ENCODE data around the gene CEP120. TPM values are rescaled to one million over a fixed set of nuclear protein-coding genes. Genes with fewer than 3 reads are reported as not detected.

The CEP120 gene
- total RNA-seq, 1 donor from 2014 or later: 36.5 TPM

DNA sequence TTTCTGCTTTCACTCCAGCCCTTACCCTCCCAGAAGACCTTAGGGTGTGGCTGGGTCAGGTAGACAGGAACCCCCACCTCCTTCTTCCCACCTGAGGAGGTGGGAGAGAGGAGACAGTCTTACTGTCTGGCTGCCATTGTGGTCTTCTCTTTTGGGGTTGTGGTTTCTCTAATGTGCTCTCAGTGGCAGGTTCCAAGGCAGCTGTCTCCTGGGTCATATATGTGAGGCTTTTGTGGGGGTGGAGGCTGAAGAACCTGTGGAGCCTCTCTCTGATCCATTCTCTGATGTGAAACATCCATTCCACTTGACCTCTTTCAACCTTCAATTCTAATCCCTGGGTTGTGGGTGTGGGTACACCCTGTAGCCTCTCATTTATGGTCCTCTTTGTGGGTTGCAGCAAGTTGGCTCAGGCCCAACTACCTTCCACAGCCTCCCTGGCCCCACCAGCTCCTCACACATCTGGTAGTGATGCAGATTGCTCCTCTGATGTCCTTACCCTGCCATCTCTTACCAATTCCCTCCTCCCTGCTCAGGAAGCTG lies 118.4 kb downstream of the CEP120 start:
- intact Hi-C loops (cut with micrococcal nuclease): no loop called here

DNA sequence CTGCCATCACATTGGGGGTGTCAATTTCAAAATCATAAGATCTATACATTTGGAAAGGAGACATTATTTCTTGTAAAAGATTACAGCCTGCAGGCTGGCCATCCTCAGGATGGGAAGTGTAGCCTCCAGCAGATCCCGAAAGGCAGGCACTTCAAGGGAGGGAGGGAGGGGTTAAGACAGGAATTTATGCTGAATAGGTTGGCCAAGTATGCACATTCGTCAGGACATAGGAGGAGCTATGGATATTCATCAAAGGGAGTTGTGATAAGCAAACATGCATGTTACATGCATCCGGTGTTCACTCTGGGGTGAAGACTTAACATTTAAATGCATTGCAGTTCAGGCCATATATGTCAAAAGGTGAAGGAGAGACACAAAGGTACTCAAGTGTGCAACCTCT lies 119.4 kb downstream of the CEP120 start:
- intact Hi-C loops (cut with micrococcal nuclease): no loop called here

DNA sequence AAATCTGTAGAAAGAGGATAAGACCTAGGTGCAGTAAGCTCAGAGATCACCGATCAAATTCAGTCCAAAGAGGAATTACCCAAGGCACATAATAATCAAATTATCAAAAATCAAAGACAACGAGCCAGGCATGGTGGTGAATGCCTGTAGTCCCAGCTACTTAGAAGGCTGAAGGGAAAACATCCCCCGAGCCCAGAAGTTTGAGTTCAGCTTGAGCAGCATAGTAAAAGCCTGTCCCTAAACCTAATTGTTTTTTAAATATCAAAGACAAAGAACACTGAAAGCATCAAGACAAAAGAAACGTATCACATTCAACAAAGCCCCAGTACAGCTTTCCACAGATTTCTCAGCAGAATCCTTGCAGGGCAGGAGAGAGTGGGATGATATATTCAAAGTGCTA lies 122.9 kb downstream of the CEP120 start:
- intact Hi-C loops (cut with micrococcal nuclease): no loop called here

DNA sequence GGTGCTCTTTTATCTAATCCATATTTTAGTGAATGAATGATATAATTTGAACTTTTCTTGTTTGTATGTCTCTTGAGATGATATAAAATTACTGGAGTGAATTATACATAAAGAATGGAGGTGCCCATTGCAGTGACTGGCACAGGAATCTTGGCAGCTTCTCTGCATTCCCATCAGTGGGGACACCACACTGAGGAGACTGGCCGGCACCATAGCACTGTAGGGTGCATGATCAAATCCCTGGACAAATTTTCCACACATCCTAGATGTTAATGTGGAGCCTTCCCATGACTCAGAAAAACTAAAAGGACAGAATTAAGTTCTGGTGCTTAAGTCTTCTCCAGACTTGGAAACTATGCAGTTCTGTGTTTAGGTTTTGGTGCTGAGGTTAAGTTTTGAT lies 124.1 kb downstream of the CEP120 start:
- intact Hi-C loops (cut with micrococcal nuclease): no loop called here

DNA sequence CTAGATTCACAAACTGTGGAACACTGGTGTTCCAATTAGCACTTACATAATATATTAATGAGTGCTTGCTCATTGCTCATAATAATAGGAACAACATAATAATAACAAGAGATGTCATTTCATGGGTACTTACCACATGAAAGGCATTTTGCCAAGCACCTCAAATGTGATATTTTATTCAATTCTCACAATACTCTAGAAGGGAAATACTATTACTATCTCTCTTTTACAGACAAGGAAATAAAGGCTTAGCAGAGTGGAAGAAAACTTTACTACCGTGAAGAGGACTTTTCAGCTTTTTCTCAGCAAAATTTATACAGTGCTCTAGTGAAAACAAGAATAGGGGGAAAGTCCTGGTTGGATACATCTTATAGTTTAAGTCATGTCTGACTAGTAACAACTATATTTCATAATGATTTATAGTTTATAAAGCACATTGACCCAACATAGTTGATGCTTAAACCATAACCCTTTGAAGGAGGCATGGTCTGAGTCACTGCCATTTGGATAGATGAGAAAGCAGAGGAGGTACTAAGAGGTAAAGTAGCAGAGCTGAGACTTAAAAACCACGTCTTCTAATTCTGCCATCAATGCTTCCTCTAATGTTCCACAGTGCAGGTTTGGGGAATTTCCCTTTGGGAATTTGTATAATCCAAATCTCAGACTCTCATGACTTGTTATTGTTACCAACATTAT lies 124.7 kb downstream of the CEP120 start:
- intact Hi-C loops (cut with micrococcal nuclease): no loop called here

DNA sequence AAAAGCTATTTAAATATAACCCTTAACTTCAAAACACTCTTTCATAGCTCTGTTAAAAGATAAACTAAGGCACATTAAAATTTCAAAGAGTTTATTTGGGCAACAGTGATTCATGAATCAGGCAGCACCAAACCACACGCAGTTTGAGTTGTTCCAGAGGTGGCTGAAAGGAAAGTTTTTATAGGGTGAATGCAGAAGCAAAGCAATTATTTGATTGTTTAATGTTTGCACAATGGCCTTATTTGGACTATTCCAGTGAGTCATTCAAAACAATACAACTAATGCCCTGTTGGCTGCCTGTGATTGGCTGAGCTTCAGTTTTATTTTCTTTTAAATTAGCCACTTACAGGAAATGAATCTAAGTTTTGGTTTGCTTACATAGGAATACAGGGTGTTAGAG lies 125.3 kb downstream of the CEP120 start:
- intact Hi-C loops (cut with micrococcal nuclease): no loop called here

DNA sequence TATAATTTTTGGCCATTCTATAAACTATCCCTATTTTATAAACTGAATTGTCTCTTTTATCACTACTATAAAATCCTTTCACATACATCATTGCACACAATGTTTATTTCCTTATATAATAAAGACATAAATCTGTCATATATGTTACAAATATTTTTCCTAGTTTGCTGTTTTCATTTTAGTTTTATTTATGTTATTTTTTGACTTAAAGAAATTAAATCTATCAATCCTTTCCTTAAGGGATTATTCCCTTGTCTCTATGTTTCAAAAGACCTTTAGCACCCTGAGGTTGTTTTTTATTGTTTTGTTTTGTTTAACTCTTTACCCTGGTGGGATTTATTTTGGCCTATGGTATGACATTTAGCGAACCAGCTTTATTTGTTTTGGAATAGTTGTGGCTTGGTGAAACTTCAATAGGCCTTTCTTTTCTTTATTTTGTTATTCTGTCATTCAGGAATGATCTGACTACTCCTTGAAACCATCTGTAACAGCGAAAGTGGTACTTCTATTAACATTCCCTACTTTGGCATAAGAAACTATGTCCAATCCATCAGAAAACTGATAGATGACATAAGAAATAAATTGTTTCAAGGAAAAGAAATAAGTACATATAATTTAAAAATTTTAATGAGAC lies 125.9 kb downstream of the CEP120 start:
- intact Hi-C loops (cut with micrococcal nuclease): no loop called here

Other genes with a start within 250 kb of the CEP120 start
- gene CSNK1G3, start 88.8 kb upstream of the CEP120 start, total RNA-seq: 24.1 and 25.3 TPM in 2 replicates

All from T-helper 2 cell treated with Interferon-gamma antibody and Interleukin-4, amounts not matched to agents 100 ng/mL and 5 ng/mL, for 36 hours (primary cell).